Frontal cortex (tissue), 1 donor: Measurements from ENCODE around the gene LRP4. TPM values are rescaled to one million over a fixed set of nuclear protein-coding genes. Genes with fewer than 3 reads are reported as not detected.

Experiments used
- total RNA-seq: library from RNA; depleted of rRNA; stranded (reverse); fragments of >200 nt; gene quantifications from one replicate; pipeline ENCODE4 v1.2.3, GENCODE V29; 2014

LRP4 gene
- total RNA-seq, 1 donor from 2014 or later, result 4.1 TPM

Other genes with a start within 250 kb of the LRP4 start
- 13.5 TPM for gene ARHGAP1, start 217.9 kb downstream of the LRP4 start, total RNA-seq
- gene ZNF408, start 217.5 kb downstream of the LRP4 start, total RNA-seq, result 4.5 TPM
- not detected for gene F2, start 199.3 kb downstream of the LRP4 start, total RNA-seq
- 196 TPM for gene CKAP5, start 72.3 kb downstream of the LRP4 start, total RNA-seq
- 46.5 TPM for gene CSTPP1, start 18.2 kb upstream of the LRP4 start, total RNA-seq